Endometrial microvascular endothelial cells (primary cell): ENCODE data around the gene GYG2. TPM values are rescaled to one million over a fixed set of nuclear protein-coding genes. Genes with fewer than 3 reads are reported as not detected.
"Not testable (repeated sequence)": the region's sequence is repeated elsewhere in the genome, so short reads cannot be mapped to it uniquely, and the experiment has no call there.

Source experiments
- in situ Hi-C: cut with HindIII; loops from 2 replicates; pipeline ENCODE4 v1.10.0; 2017; ENCODE audit warnings: low sequenced_read_pairs, low pct_unique_long_range_greater_than_20kb; ENCODE audit errors: inconsistent ontology term
- total RNA-seq: library from RNA; depleted of rRNA; stranded (reverse); fragments of >200 nt; gene quantifications from one replicate; pipeline ENCODE4 v1.2.3, GENCODE V29; 2015; ENCODE audit errors: inconsistent ontology term

Gene GYG2
- not detected for total RNA-seq

- in situ Hi-C loops, result no loop called here
Observed at GRCh38 chrX:2828344-2828958, at the start of gene GYG2. Gene GYG2, plus strand, starts transcription at chrX:2828930. Its CDS starts 1,259 bp downstream, at chrX:2830189.

GRCh38 chrX:2780472-2781225, 48.1 kb upstream of the GYG2 start:
- in situ Hi-C loops, result not testable (repeated sequence)

- in situ Hi-C loops, result no loop called here
Observed at GRCh38 chrX:2781226-2781571, 47.5 kb upstream of the GYG2 start.

- in situ Hi-C loops, result no loop called here
Observed at GRCh38 chrX:2781698-2782097, 47.0 kb upstream of the GYG2 start.

- in situ Hi-C loops, result no loop called here
Observed at GRCh38 chrX:2782171-2782570, 46.6 kb upstream of the GYG2 start.

DNA sequence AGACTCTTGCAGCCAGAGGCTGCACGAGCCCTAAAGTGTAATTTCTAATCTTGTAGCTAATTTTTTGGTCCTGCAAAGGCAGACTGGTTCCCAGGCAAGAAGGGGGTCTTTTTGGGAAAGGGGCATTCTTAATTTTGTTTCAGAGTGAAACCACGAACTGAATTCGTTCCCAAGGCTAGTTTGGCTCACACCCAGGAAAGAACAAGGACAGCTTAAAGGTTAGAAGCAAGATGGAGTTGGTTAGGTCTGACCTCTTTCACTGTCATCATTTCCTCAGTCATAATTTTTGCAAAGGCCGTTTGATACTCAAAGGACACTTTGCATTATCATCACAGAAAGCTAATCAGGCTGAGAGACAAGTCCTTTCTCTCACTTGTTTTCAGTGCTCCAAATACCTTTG, 46.0 kb upstream of the GYG2 start:
- in situ Hi-C loops, result no loop called here

DNA sequence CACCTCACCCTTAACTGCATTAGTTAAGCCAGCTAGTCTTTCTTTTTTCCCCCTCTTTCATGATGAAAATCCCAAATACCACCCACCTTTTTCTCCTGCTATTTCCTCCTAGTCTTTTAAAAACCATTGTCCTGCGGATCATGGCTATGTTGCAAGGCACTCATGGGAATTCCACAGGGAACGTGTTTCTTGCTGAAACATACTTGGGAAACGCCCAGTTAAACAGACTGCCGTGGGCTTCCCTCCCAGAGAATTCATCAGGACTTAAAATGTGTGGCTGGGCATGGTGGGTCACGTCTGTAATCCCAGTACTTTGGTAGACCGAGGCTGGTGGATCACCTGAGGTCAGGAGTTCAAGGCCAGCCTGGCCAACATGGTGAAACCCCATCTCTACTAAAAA, 44.7 kb upstream of the GYG2 start:
- in situ Hi-C loops, result no loop called here

GRCh38 chrX:2785538-2785937, 43.2 kb upstream of the GYG2 start:
- in situ Hi-C loops, result no loop called here

DNA sequence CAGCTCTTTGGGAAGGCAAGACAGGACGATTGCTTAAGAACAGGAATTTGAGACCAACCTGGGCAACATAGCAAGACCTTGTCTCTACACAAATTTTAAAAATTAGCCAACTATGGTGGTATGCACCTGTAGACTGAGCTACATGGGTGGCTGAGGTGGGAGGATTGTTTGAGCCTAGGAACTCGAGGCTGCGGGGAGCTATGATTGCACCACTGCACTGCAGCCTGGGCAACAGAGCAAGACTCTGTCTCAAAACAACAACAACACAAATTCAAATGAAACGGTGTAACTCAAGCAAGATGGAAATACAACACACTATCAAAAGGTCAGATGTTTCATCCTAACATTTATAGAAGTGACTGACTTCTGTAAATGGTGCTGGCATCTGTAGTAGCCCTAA, 39.8 kb upstream of the GYG2 start:
- in situ Hi-C loops, result no loop called here

DNA sequence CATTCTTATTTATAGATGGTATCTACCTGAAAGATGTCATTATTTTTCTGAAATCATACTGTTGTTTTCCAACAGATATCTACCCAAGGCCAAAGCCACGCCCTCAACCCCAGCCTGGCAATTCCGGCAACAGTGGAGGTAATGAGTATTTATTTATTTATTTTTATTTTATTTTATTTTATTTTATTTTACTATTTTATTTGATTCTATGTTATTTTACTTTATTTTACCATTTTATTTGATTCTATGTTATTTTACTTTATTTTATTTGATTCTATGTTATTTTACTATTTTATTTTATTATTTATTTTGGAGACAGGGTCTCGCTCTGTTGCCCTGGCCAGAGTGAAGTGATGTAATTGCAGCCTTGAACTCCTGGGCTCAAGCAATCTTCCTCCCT, 39.2 kb upstream of the GYG2 start:
- in situ Hi-C loops, result no loop called here

DNA sequence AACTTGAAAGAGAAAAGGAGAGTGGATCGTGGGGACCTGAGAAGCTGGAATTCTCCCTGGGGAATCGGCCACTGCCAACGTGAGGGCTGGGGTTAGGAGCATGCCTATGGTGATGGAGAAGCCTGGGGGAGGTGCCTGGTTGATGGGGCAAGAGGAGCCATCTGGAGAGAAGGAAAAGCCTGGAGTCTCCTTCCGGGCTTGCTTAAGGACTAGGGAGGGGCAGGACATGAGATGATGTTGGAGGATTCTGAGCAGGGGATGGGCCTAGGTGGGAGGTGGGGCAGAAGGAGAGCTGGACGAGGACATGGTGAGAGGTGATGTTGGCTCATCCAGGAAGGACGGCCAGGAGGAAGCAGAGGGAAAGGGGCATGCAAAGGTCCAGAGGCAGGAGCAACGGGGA, 35.0 kb upstream of the GYG2 start:
- in situ Hi-C loops, result no loop called here

DNA sequence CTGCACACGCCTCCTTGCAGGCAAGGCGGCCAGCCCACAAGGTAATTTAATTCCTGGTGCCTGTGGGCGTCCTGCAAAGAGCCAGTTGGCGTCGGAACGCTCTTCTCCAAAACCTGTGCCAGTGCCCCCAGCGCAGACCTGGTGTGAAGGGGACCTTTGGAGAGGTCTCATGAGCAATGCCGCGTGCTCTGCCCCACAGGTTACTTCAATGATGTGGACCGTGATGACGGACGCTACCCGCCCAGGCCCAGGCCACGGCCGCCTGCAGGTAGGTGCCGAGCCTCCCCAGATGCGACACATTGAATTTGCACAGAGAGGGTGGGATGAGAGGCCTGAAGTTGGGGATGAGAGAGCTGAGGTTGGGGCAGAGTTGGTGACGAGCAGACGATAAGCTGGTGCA, 34.4 kb upstream of the GYG2 start:
- in situ Hi-C loops, result no loop called here

DNA sequence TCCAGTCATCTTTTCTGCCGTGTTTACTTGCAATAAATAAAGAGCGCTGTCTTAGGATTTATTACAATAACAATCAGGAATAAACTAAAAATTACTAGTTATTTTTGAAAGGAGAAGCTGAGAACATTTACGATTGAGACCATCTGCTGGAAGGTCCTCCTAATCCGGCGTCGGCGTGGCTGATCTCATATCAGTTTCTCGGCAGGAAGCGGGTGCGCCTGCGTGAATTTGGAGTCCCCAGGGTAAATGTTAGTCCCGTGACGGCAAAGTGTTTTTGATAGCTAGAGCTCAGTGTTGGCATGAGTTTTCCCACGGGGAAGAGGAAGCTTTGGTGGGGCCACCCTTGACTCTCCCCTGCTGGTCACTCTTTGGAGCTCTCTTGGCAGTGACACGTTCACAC, 31.9 kb upstream of the GYG2 start:
- in situ Hi-C loops, result not testable (repeated sequence)

DNA sequence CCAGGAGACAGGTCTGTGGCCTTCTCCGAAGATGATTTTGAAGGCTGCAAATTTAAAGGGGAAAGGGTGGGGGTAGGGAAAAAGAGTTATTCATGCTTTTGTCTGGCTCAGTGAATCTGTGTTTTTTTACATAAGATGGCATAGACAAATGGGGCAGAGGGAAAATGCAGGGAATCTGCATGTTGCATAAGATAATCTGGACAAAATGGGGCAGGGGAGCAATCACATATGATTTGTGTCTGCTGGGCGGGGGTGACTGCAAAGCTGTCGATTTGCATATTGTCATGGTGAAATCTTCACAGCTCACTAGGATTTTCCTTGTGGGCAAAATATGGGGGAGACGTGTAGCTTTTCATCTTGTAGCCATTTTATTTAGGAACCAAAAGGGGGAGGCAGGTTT, 29.4 kb upstream of the GYG2 start:
- in situ Hi-C loops, result no loop called here

GRCh38 chrX:2799980-2800379, 28.8 kb upstream of the GYG2 start:
- in situ Hi-C loops, result not testable (repeated sequence)

GRCh38 chrX:2801223-2801622, 27.5 kb upstream of the GYG2 start:
- in situ Hi-C loops, result no loop called here

DNA sequence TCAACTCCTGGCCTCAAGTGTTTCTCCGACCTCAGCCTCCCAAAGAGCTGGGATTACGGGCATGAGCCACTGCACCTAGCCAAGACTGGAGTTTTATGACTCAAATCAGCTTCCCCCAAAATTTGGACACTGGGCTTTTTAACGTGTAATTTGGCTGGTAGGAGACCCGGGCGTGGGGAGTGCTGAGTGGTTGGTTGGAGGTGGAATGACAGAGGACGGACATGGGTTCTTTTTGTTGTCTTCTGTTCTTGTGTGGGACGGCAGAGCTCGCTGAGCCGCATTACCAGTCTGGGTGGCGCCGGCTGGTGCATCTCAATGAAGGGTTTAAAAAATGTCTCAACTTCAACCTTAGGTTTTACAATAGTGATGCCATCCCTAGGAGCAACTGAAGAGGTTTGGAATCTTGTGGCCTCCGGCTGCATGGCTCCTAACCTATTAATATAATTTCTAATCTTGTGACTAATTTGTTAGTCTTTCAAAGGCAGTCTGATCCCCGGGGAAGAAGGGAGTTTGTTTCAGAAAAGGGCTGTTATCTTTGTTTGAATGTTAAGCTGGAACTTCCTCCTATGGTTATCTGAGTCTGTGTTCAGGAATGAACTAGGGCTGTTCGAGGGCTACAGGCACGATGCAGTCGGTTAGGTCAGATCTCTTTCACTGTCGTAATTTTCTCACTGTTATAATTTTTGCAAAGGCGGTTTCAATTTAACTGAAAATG, 26.2 kb upstream of the GYG2 start:
- in situ Hi-C loops, result not testable (repeated sequence)

GRCh38 chrX:2803486-2803885, 25.2 kb upstream of the GYG2 start:
- in situ Hi-C loops, result not testable (repeated sequence)

- in situ Hi-C loops, result not testable (repeated sequence)
Observed at GRCh38 chrX:2804106-2804843, 24.5 kb upstream of the GYG2 start.
